SK-N-SH (cell line): ENCODE results near the gene OR1I1. TPM values are rescaled to one million over a fixed set of nuclear protein-coding genes. Genes with fewer than 3 reads are reported as not detected.
A peak's percentile ranks its signal among the peaks of the same experiment; 100 is the strongest.

Experiments
- CTCF ChIA-PET: fragments of 300-600, 350-600 bp; formaldehyde crosslinking; extraction: SDS; loops from one replicate; lab custom pipeline; 2021; lab: Yijun Ruan, JAX
- POLR2A ChIA-PET: fragments of 350-600 bp; sonication (Branson Sonifier 250); formaldehyde crosslinking; extraction: SDS; loops from one replicate; lab custom pipeline; 2020; ENCODE audit warnings: antibody characterized with exemption, inconsistent platforms; lab: Yijun Ruan, JAX
- DNase-seq: peaks from one replicate; pipeline ENCODE4 v3.0.0; 2012
- H2AFZ ChIP-seq: fragments of 200-600 bp; sonication (generic); 2 replicates; pipeline ENCODE4 v1.8.1; 2016; ENCODE audit warnings: antibody characterized with exemption, mild to moderate bottlenecking, low read depth
- H3F3A ChIP-seq: fragments of 200-600 bp; sonication (generic); replicated peaks from 2 replicates; pipeline ENCODE3; 2016; ENCODE audit warnings: antibody characterized with exemption, mild to moderate bottlenecking; ENCODE audit not compliant: insufficient read depth
- H3K27ac ChIP-seq, 2 experiments: fragments of 200-500 bp in 1 of 2; fragments of 200-600 bp in 1 of 2; sonication (Bioruptor generic) in 1 of 2; sonication (generic), shearing (Covaris generic) in 1 of 2; 2 replicates each; pipeline versions ENCODE4 v1.5.1 to v1.6.1; 2014 to 2016; ENCODE audit warnings: low read depth in 2 of 2, inconsistent platforms in 1 of 2, low read length in 1 of 2, mild to moderate bottlenecking in 1 of 2, mixed read lengths in 1 of 2
- H3K27me3 ChIP-seq: fragments of 200-600 bp; sonication (generic), shearing (Covaris generic); 2 replicates; pipeline ENCODE4 v1.6.1; 2016; ENCODE audit warnings: mixed run types; ENCODE audit not compliant: insufficient read depth
- H3K36me3 ChIP-seq, 2 experiments: fragments of 200-500 bp in 1 of 2; fragments of 200-600 bp in 1 of 2; sonication (Bioruptor generic) in 1 of 2; sonication (generic) in 1 of 2; replicated peaks in 1 of 2; 2 replicates each; pipeline versions ENCODE3 to v1.5.1; 2014 to 2016; ENCODE audit warnings: low read length in 1 of 2, mild to moderate bottlenecking in 1 of 2; ENCODE audit not compliant: insufficient read depth in 2 of 2, control insufficient read depth in 1 of 2
- H3K4me1 ChIP-seq, 2 experiments: fragments of 200-500 bp in 1 of 2; fragments of 200-600 bp in 1 of 2; sonication (Bioruptor generic) in 1 of 2; sonication (generic), shearing (Covaris generic) in 1 of 2; 2 replicates each; pipeline versions ENCODE4 v1.5.1 to v1.6.1; 2014 to 2016; ENCODE audit warnings: low read depth in 1 of 2, low read length in 1 of 2, mixed run types in 1 of 2; ENCODE audit not compliant: insufficient read depth in 2 of 2, control insufficient read depth in 1 of 2
- H3K4me2 ChIP-seq: fragments of 200-600 bp; sonication (generic), shearing (Covaris generic); 2 replicates; pipeline ENCODE4 v1.6.1; 2017; ENCODE audit warnings: mixed run types
- H3K4me3 ChIP-seq, 2 experiments: fragments of 200-500 bp in 1 of 2; fragments of 200-600 bp in 1 of 2; sonication (Bioruptor generic) in 1 of 2; sonication (generic), shearing (Covaris generic) in 1 of 2; 2 replicates each; pipeline versions ENCODE4 v1.5.1 to v1.8.1; 2014 to 2016; ENCODE audit warnings: low read depth in 2 of 2, inconsistent platforms in 1 of 2, low read length in 1 of 2, mild to moderate bottlenecking in 1 of 2, mixed read lengths in 1 of 2, moderate library complexity in 1 of 2
- H3K79me2 ChIP-seq: fragments of 200-600 bp; sonication (generic); 2 replicates; pipeline ENCODE4 v1.8.1; 2017; ENCODE audit warnings: mild to moderate bottlenecking; ENCODE audit not compliant: insufficient read depth
- H3K9ac ChIP-seq: fragments of 200-600 bp; sonication (generic); 2 replicates; pipeline ENCODE4 v1.6.1; 2017; ENCODE audit warnings: mixed run types
- H3K9me2 ChIP-seq: fragments of 200-600 bp; sonication (generic); 2 replicates; pipeline ENCODE4 v1.6.1; 2017; ENCODE audit warnings: mixed run types
- H3K9me3 ChIP-seq: fragments of 200-600 bp; sonication (generic); 2 replicates; pipeline ENCODE4 v1.6.1; 2017; ENCODE audit warnings: mixed run types, mild to moderate bottlenecking, moderate library complexity
- H4K20me1 ChIP-seq: fragments of 200-600 bp; sonication (generic); 2 replicates; pipeline ENCODE4 v1.6.1; 2017; ENCODE audit warnings: mild to moderate bottlenecking, mixed run types; ENCODE audit not compliant: insufficient read depth
- CTCF ChIP-seq: fragments of 200-600 bp; sonication (generic); IDR thresholded peaks from 2 replicates; pipeline ENCODE4 v1.6.1; 2017; ENCODE audit warnings: antibody characterized with exemption, mild to moderate bottlenecking, moderate library complexity
- EZH2phosphoT487 ChIP-seq: fragments of 200-600 bp; sonication (generic); IDR thresholded peaks from 2 replicates; pipeline ENCODE4 v1.6.1; 2017; ENCODE audit warnings: low read depth, mixed run types, mild to moderate bottlenecking, antibody characterized with exemption, moderate library complexity, borderline replicate concordance
- PBX3 ChIP-seq: IDR thresholded peaks from 2 replicates; pipeline ENCODE4; 2012
- RAD21 ChIP-seq: IDR thresholded peaks from 2 replicates; pipeline ENCODE4 v1.6.1; 2012; ENCODE audit warnings: mild to moderate bottlenecking, low read length
- SMC3 ChIP-seq: IDR thresholded peaks from 2 replicates; pipeline ENCODE4 v1.6.1; 2012; ENCODE audit warnings: low read depth, low read length, improper control_type of control experiment
- TCF12 ChIP-seq: IDR thresholded peaks from 2 replicates; pipeline ENCODE4 v1.4.0; 2012
- TEAD4 ChIP-seq: IDR thresholded peaks from 2 replicates; pipeline ENCODE4 v1.4.0; 2012; ENCODE audit warnings: mild to moderate bottlenecking, borderline replicate concordance; ENCODE audit not compliant: insufficient read depth
- USF2 ChIP-seq: fragments of 150-350 bp; IDR thresholded peaks from 2 replicates; pipeline ENCODE4 v1.6.1; 2017; ENCODE audit warnings: antibody characterized with exemption, low read length, low read depth, borderline replicate concordance
- WGBS: methylation state at CpG from one replicate; pipeline ENCODE4 v1.1.6; 2017; ENCODE audit warnings: low lambda C conversion rate; 5-methylcytosine and 5-hydroxymethylcytosine counted together
- polyA plus RNA-seq, 3 experiments: library from polyadenylated mRNA; depleted of rRNA; stranded (reverse); fragments of >200 nt; gene quantifications; 2 replicates each; pipeline ENCODE4 v1.2.3, GENCODE V29; 2012

Gene OR1I1
- polyA plus RNA-seq, 1 of the 3 experiments (the other 2 are of a cell fraction) = not detected

- POLR2A ChIA-PET = no interaction called here
Observed at GRCh38 chr19:15091918-15092753, 10.1 kb downstream of the OR1I1 start.

More at GRCh38 chr19:15091918-15092753, 10.1 kb downstream of the OR1I1 start:
- Histone ChIP-seq H3K9ac (no peak overlapping the region), H3K4me3 (no peak overlapping the region), H3K9me3 (no peaks in the 10 kb centered on the region), H3K4me1 (no peaks in the 10 kb centered on the region; a peak in 1 of 4 replicates), H4K20me1 (no peaks in the 10 kb centered on the region), H2AFZ (0 out of 2 replicates have a peak overlapping the region, but pooled peaks have one; percentile 70), H3K79me2 (no peaks in the 10 kb centered on the region), H3K27ac (no peak overlapping the region), H3K9me2 (no peaks in the 10 kb centered on the region), H3K27me3 (peaks cover 37% of the 10 kb centered on the region), H3K36me3 (no peaks in the 10 kb centered on the region), H3F3A (no peaks in the 10 kb centered on the region), H3K4me2 (peak overlapping the region; percentile 60; the same call in 1 of the 2 replicates)
- DNase-seq = peak; percentile 50
- WGBS = 5% methylated on average over 13 of the region's 13 CpGs
- CTCF ChIA-PET = interaction anchor here (0.5 to 8.4 kb wide), 38 partner anchors 9 to 467 kb away, joined by 3 to 105 read pairs (median 4); partner anchors contain the start of gene OR1I1
- TF ChIP-seq PBX3 = no peak
- TF ChIP-seq USF2 = no peak
- TF ChIP-seq TEAD4 = no peak
- TF ChIP-seq SMC3 = peak; percentile 35; the same call in 1 of the 2 replicates
- TF ChIP-seq EZH2phosphoT487 = no peak
- TF ChIP-seq CTCF = peak; percentile 73
- no peak for TF ChIP-seq TCF12
- peak; percentile 80 for TF ChIP-seq RAD21
